ENCODE results near the gene GSTM5. TPM values are rescaled to one million over a fixed set of nuclear protein-coding genes. Genes with fewer than 3 reads are reported as not detected.
A peak's percentile ranks its signal among the peaks of the same experiment; 100 is the strongest.
"Not testable (repeated sequence)": the region's sequence is repeated elsewhere in the genome, so short reads cannot be mapped to it uniquely, and the experiment has no call there.

Gene GSTM5
- total RNA-seq, 2 donors from 2014 or later: 1.8 TPM; not detected in 1

- WGBS, 2 donors: 86 to 98% methylated on average over 7 to 11 of the region's 11 CpGs
- DNase-seq (no peak), ATAC-seq (no peak)
- Histone ChIP-seq H3K27ac (no peak overlapping the region), H3K4me1 (no peaks in the 10 kb centered on the region), H3K36me3 (replicated peaks in 1 of 2; ENCODE audit: insufficient read depth in 1 of 2, low read depth in 2 of 2) (no peaks in the 10 kb centered on the region), H3K27me3 (no peaks in the 10 kb centered on the region), H3K4me3 (no peak overlapping the region), H3K9me3 (no peaks in the 10 kb centered on the region)
- intact Hi-C loops (cut with DNase I): no loop called here
- no peak for TF ChIP-seq POLR2A (IDR thresholded peaks at IDR 0.05)
- TF ChIP-seq, protein P1, sequence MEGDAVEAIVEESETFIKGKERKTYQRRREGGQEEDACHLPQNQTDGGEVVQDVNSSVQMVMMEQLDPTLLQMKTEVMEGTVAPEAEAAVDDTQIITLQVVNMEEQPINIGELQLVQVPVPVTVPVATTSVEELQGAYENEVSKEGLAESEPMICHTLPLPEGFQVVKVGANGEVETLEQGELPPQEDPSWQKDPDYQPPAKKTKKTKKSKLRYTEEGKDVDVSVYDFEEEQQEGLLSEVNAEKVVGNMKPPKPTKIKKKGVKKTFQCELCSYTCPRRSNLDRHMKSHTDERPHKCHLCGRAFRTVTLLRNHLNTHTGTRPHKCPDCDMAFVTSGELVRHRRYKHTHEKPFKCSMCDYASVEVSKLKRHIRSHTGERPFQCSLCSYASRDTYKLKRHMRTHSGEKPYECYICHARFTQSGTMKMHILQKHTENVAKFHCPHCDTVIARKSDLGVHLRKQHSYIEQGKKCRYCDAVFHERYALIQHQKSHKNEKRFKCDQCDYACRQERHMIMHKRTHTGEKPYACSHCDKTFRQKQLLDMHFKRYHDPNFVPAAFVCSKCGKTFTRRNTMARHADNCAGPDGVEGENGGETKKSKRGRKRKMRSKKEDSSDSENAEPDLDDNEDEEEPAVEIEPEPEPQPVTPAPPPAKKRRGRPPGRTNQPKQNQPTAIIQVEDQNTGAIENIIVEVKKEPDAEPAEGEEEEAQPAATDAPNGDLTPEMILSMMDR (IDR thresholded peaks at IDR 0.05): no peak
Observed at GRCh38 chr1:109750241-109750882, 38.3 kb downstream of the GSTM5 start.

DNA sequence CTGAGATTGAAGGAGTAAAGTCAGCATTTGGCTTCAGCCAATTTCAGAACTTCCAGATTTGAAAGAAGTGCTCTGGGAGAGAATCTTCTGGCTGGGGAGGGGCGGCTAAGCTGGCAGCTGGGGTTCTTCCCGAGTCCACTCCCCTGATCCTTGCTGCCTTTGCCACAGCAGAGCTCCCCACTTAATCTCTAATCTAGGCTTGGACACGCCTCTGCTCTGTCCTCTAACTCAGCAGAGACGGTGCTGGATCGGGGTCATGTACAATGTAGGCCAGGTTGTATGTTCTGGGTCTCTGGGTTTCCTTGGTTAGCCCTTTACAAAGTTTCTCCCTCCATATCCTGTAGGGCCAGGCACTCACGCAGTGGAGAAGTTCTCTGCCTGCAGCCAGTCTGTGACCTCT is 38.9 kb downstream of the GSTM5 start:
- DNase-seq: no peak
- H3K36me3 ChIP-seq (replicated peaks in 1 of 2; ENCODE audit: insufficient read depth in 1 of 2, low read depth in 2 of 2): no peaks in the 10 kb centered on the region
- H3K9me3 ChIP-seq: no peaks in the 10 kb centered on the region
- WGBS, 2 donors: 48 to 74% methylated on average over 5 to 6 of the region's 6 CpGs
- H3K4me3 ChIP-seq: no peak overlapping the region
- ATAC-seq: no peak
- TF ChIP-seq POLR2A (IDR thresholded peaks at IDR 0.05): no peak
- TF ChIP-seq, protein P1 (IDR thresholded peaks at IDR 0.05): no peak
- intact Hi-C loops (cut with DNase I): no loop called here
- no peak overlapping the region for H3K27ac ChIP-seq
- no peaks in the 10 kb centered on the region for H3K4me1 ChIP-seq
- no peaks in the 10 kb centered on the region for H3K27me3 ChIP-seq

GRCh38 chr1:109751531-109752260 is 39.6 kb downstream of the GSTM5 start:
- Histone ChIP-seq H3K4me1 (no peaks in the 10 kb centered on the region), H3K4me3 (no peak overlapping the region), H3K27me3 (no peaks in the 10 kb centered on the region), H3K27ac (no peak overlapping the region), H3K9me3 (no peaks in the 10 kb centered on the region), H3K36me3 (replicated peaks in 1 of 2; ENCODE audit: insufficient read depth in 1 of 2, low read depth in 2 of 2) (no peaks in the 10 kb centered on the region)
- TF ChIP-seq, protein P1 (IDR thresholded peaks at IDR 0.05): no peak
- TF ChIP-seq POLR2A (IDR thresholded peaks at IDR 0.05): no peak
- intact Hi-C loops (cut with DNase I): no loop called here
- DNase-seq: peak in 1 of 4 donors; percentile 8
- ATAC-seq: no peak
- WGBS, 2 donors: 79 to 87% methylated on average over 10 to 12 of the region's 12 CpGs

- Histone ChIP-seq H3K27ac (no peak overlapping the region), H3K4me1 (no peaks in the 10 kb centered on the region), H3K9me3 (no peaks in the 10 kb centered on the region), H3K27me3 (no peaks in the 10 kb centered on the region), H3K4me3 (no peak overlapping the region), H3K36me3 (replicated peaks in 1 of 2; ENCODE audit: insufficient read depth in 1 of 2, low read depth in 2 of 2) (no peaks in the 10 kb centered on the region)
- DNase-seq (no peak), ATAC-seq (no peak)
- no peak for TF ChIP-seq POLR2A (IDR thresholded peaks at IDR 0.05)
- TF ChIP-seq, protein P1 (IDR thresholded peaks at IDR 0.05): no peak
- intact Hi-C loops (cut with DNase I): no loop called here
- WGBS, 2 donors: 52 to 70% methylated on average over 2 of the region's 2 CpGs
Observed at GRCh38 chr1:109754738-109755137, 42.7 kb downstream of the GSTM5 start.

DNA sequence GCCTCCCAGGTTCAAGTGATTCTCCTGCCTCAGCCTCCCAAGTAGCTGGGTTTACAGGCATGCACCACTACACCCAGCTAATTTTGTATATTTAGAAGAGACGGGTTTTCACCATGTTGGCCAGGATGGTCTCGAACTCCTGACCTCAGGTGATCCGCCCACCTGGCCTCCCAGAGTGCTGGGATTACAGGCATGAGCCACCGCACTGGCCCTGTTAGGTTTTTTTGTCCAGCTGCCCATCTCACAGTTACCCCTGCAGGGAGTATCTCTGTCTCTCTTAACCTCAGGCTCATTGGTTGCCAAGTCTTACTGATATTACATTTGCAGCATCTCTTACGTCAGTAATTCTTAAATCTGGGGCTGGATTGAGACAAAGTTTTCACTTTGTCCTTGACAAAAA is 44.3 kb downstream of the GSTM5 start:
- H3K36me3 ChIP-seq (replicated peaks in 1 of 2; ENCODE audit: insufficient read depth in 1 of 2, low read depth in 2 of 2); H3K4me1 ChIP-seq; H3K27me3 ChIP-seq; intact Hi-C loops (cut with DNase I); ATAC-seq; H3K27ac ChIP-seq; H3K9me3 ChIP-seq; H3K4me3 ChIP-seq: not testable (repeated sequence)
- peak in 1 of 4 donors; percentile 4 for DNase-seq
- WGBS, 2 donors: 87 to 90% methylated on average over 5 of the region's 5 CpGs

Data from body of pancreas (tissue), 4 donors.